ENCODE measurements around the gene SORCS2.

- TF ChIP-seq POLR2A (IDR thresholded peaks at IDR 0.05), result no peak
- TF ChIP-seq, protein P1, sequence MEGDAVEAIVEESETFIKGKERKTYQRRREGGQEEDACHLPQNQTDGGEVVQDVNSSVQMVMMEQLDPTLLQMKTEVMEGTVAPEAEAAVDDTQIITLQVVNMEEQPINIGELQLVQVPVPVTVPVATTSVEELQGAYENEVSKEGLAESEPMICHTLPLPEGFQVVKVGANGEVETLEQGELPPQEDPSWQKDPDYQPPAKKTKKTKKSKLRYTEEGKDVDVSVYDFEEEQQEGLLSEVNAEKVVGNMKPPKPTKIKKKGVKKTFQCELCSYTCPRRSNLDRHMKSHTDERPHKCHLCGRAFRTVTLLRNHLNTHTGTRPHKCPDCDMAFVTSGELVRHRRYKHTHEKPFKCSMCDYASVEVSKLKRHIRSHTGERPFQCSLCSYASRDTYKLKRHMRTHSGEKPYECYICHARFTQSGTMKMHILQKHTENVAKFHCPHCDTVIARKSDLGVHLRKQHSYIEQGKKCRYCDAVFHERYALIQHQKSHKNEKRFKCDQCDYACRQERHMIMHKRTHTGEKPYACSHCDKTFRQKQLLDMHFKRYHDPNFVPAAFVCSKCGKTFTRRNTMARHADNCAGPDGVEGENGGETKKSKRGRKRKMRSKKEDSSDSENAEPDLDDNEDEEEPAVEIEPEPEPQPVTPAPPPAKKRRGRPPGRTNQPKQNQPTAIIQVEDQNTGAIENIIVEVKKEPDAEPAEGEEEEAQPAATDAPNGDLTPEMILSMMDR (IDR thresholded peaks at IDR 0.05), result no peak
These were observed 8.4 kb upstream of the SORCS2 start for GRCh38 chr4:7183780-7184460.

Data from Peyer's patch (tissue), 4 donors.